GM18870 (cell line): ENCODE results near the gene PELI2.

Experiments
- ATAC-seq: cut with Tn5 transposase; IDR thresholded peaks from one replicate; pipeline ENCODE4 v1.9.1; 2021; ENCODE audit warnings: moderate library complexity; ENCODE audit not compliant: unreplicated experiment

Gene PELI2

DNA sequence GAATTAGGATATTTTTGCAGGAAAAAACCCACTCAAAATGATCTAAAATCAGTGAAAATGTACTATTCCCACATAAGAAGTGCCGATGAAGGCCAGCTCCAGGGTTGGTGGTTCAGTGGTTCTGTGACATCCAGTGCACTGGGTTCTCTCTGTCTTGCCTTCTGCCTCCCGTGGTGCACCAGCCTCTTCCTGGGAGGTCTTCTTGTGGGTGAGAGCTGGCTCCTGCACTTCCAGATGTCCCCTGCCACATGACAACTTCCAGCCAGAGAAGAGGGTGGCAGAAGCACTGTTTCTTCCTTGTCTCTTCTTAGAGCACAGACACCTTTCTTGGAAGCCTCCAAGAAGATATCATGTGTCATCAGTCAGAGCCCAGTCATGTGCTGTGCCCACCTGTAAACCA lies 170.9 kb downstream of the PELI2 start:
- ATAC-seq, result no peak

DNA sequence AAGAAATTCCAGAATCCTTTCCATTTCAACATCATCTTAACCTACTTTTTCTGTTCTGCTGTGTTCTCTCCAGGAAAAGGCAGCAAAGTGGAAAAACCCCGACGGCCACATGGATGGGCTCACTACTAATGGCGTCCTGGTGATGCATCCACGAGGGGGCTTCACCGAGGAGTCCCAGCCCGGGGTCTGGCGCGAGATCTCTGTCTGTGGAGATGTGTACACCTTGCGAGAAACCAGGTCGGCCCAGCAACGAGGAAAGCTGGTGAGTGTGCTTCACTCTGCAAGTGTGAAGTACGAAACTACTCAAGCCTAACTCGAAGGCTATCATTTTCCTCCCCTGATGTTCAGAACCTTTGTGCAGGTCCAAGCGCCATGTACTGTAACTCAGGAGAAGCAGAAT lies 172.0 kb downstream of the PELI2 start:
- ATAC-seq, result no peak

DNA sequence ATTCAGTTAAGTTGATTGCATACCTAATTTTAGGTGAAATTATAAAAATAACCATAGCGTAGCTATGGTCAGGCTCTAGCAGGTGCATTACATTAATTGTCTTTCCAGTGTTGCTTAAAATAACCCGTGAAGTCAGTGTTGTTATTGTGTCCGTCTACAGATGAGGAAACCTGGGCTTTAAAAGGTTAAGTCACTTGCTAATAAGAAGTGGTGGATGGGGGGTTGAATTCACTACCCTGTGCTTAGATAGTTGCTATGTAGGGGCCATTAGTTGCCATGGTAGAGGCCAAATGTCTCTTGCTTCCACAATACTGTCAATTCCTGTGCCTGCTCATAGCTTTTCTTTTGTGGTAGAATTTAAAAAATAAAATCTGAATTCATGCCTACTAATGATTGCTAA lies 174.8 kb downstream of the PELI2 start:
- no peak for ATAC-seq

DNA sequence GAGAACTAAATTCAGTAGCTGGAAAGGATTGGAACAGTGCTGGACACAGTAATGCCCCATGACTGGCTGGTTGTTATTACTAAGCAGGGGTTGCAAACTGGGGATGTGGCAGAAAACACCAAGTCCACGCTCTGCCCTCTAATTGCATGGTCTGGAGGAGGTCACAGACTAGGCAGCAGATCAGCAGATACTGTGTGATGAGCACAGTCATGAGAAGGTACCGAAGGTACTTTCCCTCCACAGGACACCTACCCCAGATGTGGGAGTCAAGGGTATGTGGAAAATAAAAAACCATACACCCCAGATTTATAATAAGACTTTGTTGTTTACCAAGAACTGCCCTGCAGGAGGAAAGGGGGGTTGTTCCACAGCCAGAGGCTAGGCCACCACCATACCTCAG lies 175.3 kb downstream of the PELI2 start:
- ATAC-seq, result no peak

DNA sequence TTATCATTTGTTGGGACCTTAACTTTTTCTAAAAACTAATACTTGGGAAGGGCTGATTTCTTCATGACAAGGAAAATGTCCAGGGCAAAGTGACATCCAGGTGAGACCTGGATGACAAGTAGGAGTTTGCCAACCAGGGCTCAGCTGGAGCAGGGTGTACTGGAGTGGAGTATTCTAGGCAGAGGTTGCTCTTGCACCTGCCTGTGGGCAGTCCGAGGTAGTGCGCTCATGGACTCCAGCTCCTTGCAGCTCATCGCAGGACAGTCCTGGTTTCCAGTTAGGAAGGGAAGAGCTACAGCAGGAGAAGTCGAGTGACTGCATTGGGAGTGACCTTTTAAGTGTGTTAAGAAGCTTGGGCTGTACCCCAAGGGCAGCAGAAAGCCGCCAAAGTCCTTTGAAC lies 175.9 kb downstream of the PELI2 start:
- no peak for ATAC-seq

DNA sequence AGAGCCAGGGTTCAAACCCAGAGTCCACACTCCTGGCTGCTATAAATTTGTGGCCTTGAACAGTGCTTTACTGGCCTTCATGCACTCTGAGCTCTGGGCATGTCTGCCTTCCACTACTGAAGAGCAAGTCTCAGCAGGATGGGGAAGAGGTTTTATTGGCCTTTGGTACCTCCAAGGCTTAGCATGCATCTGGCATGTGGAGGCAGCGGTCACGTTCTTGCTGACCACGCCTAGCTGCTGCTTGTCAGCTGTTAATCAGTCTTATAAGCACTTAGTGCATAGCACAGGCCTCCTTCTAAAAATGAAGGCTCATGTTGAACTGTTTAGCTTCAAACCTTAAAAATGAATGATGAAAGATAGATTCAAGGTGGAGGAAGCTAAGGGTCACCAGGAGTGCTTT lies 177.5 kb downstream of the PELI2 start:
- ATAC-seq, result no peak

DNA sequence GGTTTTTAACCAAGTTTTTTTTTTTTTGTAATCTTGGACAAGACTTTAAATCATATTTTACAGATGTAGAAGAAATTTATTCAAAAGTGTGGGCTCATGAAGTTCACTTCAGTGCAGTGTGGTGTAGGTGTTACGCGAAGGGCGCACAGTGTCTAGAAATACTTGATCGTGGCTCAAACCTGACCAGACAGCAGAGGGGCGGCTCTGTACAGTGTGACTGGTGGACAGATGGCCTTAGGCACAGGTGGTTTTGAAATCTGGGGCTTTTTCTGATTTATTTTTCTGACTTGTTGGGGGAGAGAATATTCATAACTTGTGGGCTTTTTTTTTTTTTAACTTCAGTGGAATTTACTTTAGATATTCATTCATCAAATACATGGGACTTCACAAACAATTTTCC lies 179.2 kb downstream of the PELI2 start:
- no peak for ATAC-seq

DNA sequence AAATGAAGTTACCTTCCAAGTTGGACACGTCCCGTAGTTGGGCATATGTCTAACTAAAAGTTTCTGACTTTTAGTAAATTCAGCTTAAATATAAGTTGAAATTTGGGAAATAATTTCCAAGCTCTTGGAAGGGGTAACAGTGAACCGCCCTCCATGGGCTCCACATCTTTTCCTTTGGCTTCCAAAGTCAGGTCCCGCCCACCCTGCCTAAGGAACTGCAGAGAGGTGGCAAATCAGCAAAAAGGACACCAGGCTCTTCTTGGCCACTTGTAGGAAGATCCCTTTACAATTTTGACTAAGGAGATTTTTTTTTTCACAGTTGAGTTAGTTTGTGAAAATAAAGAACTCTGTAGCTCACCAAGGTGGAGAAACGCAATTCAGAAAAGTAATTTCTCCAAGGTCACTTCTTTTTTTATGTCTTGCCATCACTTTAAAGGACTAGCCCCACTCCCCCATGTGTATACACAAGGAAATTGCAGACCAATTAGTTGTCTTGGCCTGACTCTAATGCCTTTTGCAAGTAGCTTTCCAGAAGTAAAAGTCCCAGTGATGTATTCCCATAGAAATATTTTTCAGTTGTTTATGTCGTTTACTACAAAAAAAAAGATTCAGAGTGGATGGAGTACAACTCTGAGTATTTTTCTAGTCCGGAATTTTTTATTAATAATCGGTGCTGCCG lies 181.2 kb downstream of the PELI2 start:
- ATAC-seq, result no peak

DNA sequence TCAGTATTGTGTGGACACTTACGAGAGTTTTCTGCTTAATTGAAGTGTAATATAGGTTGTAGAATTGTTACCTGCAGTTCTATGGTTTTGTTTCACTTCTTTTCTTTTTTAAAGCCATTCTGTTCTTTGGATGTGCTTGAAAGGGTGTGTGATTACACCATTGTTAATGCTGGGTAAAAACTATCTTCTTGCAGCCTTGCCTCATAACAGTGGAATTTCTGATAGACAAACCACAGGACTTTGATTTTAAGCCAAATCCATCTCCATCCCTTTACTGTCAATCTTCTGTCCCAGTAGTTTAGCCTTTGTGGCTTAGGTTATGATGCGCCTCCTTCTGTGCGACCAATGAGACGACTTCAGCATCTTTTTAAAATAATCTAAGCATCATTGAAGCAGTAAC lies 182.3 kb downstream of the PELI2 start:
- ATAC-seq, result no peak

DNA sequence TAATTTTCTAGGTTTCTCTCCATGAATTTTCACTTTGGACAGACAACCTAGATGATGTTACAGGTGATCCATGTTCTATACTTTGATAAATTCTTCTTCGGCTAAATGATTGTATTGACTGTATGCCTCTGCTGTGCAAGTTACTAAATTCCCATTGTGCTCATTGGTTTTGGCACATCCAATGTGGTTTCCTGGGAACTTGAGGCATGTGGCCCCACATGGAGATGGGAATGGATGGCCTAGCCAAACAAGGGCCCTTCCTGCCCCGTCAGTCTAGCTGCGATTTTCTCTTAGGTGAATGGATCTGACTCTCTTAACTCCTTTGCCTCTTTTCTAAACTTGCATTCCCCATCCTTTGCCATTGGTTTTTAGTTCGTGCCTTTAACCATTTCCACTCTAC lies 186.2 kb downstream of the PELI2 start:
- no peak for ATAC-seq

DNA sequence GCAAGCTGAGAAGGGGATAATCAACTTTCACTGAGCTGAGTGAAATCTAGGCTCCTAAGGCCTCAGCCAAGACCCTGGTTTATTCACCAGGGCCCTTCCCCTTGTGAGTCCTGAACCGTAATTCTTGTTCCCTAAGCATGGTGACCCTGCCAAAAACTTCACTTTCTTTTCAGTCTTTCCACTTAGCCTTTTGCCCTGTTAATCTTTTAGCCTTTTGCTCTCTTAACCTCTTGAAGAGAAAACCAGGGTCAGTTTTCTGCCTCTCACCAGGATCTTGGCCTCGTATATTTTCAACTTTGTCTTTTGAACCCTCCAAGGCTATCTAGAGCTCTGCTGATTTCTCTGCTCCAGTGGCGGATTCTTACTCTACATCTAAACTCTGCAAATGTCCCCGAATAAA lies 191.0 kb downstream of the PELI2 start:
- ATAC-seq, result no peak

DNA sequence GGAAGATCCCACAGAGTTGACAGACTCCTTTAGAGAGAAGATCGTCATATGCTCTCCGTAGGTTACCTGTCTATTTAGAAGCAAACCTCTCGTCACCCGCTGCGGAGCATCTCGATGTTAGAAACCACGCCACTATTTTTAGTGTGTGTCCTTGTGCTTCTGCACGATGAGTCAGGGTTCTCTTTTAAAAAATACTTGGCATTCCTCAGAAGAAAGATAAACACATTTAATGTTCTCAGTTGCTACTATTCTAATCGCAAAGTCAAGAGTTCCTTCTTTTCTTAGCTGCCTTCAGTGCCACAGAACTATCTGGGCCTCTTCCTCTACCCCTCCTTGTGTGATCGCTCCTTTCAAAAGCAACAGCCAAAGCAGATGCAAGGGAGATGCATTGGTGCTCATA lies 192.4 kb downstream of the PELI2 start:
- no peak for ATAC-seq

DNA sequence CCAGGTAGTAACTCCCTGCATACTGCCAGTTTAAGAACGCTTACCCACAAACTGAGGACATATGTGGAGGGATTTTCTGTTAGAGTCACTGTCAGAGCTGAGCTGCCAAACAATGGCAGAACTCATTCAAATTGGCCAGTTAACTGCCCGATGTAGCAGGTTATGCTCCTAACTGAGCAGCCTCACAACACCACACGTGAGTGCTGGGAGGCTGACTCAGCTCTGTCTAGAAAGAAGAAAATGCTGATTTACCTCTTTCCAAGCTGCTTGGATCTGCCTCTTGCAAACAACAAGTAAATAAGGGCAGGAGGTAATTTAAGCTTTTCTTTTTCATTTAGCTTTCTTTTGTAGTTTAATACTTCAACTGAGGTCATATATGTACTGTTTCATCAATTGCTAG lies 195.6 kb downstream of the PELI2 start:
- no peak for ATAC-seq

DNA sequence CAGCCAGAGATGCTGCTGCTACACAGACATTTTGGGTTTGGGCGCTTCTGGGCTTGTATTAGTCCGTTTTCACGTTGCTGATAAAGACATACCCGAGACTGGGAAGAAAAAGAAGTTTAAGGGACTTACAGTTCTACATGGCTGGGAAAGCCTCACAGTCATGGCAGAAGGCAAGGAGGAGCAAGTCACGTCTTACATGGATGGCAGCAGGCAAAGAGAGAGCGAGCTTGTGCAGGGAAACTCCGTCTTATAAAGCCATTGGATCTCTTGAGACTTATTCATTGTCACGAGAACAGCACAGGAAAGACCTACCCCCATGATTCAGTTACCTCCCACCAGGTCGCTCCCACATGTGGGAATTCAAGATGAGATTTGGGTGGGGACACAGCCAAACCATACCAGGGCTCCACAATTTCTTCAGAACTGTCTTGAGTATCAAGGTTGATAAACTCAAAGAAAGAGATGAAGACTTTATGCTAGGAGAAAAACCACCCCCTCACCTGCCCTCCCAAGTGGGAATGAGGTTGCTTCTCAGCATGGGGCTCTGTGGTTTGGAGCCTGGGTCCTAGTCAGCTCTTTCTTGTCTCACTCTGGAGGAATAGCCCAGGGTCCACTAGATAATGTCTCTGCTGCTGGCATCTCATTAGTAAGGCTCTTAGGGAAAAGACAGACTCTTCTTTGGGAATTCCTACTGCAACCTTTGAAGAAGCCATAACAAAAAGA lies 200.3 kb downstream of the PELI2 start:
- no peak for ATAC-seq

DNA sequence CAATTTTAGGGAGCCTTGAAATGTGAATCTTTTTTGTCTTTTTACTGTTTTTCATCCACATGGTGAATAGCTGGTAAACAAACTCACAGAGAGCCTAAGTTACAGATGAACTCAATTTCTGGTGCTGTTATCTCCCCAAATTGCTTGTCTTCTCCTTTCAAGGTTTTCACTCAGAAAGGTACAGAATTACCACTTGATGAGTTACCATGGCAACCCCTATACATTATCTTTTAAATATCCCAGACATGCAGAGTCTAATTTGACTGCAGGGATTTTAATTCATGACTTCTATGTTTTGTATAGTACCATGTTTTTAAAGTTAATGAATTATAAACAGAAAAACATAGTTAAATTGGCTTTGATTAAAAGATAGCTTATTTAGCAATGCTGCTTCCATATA lies 203.7 kb downstream of the PELI2 start:
- ATAC-seq, result no peak

DNA sequence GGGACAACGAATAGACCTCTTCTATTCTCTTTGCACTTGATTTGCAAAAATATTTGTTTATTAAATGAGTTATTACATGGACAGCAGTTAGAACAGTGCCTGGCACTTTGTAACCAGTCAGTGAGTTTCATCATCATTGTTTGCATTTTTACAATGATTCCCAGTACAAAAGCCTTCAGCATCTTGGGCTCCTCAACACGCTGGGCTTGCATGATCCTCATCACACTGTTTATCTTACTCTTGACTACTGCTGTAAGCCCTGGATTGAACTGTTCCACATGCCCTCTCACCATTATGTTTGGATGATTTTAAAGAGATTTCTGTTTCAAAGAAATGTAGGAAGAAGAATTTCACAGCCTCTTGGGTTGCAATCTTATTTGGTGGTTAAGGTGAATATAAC lies 204.3 kb downstream of the PELI2 start:
- ATAC-seq, result no peak

DNA sequence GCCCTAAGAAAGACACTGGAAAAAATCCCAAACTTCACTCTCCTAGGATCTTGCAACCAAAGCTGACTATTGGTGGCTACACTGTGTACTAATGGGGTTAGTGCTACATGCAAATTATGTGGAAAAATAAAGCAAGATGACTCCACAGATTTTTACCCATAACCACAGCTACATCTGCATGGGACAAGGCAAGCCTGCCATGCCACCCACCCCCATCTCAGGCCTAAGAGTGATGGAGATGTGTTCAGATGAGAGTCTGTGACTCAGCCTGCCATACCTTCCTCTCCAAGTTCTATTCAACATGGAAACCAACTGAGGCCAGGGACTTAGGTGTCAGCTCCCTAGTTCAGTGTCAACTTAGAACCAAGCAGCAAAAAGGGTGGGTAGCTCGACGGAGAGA lies 206.2 kb downstream of the PELI2 start:
- ATAC-seq, result no peak

DNA sequence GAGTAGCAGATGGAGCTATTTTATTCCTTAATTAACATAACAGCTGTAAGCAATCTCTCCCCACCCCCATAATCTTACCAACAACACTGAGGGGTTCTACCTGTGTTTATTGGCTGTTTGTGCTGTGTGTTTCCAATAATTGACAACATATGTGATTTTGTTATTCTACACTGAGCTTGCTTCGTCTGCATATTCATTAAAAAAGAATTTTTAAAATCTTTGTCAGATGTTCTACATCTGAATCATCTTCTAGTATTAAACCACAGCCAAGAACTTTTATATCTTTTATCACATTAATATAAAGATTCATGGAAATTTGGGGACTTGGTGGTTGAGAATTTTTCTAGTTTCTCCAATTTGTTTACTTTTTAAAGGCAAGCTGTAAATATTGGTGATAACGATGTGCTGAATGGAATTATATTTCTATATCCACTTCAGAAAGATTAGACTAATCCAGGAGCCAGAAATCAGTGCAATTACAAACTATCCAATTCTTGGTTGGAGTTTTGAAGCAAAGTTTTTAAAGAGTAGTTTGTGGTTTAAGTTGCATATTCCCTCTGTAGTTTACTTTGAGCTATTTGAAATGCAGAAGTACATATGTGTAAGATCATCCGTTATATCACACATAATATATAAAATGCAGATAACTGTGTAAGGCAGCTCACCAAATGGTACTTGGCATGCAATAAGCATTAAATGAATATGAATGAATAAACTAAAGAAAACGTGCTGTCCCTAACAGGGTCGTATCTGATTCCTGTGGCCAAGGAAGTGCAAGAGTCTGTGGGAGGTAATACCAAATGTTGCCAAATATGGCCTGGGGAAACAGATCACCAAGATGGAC lies 206.9 kb downstream of the PELI2 start:
- ATAC-seq, result no peak

DNA sequence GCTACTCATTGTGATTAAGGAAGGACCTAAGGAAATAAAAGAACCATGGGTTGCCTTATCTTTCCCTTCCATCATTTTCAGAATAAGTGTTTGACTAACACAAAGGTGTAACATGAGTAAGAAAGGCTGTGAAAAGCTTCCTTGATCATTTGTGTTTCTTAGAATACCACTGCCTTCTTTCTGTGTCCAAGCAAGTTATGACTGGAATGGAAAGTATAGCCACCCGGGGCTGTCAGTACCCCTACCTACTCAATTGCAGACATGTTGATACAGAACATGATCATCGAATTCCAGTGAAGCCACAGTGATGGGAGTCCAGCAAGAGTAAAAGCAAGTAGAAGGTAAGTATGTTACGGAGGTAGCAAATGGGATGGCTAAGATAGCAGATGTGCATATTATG lies 209.8 kb downstream of the PELI2 start:
- no peak for ATAC-seq

DNA sequence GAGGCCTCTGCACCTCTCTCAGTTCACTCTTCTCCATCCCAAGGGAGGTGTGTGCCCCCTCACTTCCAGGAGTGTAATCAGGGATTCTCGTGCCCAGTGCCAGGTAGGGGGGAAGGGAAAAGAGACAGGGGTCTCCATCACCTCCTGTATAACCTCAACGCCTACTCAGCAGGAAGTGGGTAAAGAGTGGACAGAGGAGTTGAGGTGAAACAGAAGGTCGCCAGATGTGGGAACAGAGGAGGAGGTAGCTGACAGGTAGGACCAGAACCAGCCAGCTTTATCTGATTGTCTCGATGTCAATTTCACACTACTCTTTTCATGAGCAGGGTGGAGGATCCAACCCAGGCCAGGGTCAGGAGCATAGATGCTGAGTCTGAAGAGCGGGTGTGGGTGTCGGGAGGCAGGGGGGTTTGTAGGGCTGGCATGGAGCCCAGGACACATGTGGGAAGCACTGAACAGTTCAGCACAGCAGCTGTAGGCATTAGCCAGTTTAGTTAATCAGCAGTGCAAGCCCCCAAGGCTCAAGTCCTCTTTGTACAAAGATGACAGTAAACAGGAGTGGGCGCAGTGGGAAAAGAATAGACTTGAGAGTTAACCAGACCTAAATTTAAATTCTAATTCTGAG lies 213.5 kb downstream of the PELI2 start:
- no peak for ATAC-seq
